ENCODE measurements around the gene PPDPF. TPM values are rescaled to one million over a fixed set of nuclear protein-coding genes. Genes with fewer than 3 reads are reported as not detected.

The PPDPF gene
- total and polyA plus RNA-seq, 2 of the 8 experiments (the other 6 are each of a cell fraction or from before 2014, with no cell fraction given), result 30.5 to 138 TPM

DNA sequence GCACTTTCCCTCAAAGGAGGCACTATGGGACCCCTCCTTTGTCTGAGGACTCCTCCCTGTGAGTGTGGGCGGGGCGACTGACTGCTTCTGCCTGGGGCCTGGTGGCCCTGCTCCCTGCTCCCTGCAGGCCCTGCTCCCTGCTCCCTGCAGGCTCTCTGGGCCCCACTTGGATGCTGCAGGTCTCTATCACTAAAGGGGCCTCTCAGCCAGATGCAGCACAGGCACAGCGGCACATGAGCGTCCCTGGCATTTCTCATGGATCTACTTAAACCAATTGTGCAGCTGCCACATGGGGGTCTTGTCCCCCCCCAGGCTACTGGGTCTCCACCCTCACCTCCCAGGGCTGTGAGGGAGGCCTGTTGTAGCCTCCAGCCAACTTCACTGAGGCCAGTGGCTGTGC is 29.5 kb upstream of the PPDPF start:
- peaks cover 0 to 22% (median 15%) of the 10 kb centered on the region in 4 experiments; a peak in 6 of 7 replicates for H3K27me3 ChIP-seq (replicated peaks in 1 of 4; ENCODE audit: control insufficient read depth in 3 of 4, extremely low read depth in 1 of 4, insufficient read depth in 3 of 4, low read length in 3 of 4)
- H4K5ac ChIP-seq (ENCODE audit: insufficient read length, low read depth, low read length), result no peak overlapping the region
- H2BK20ac ChIP-seq (ENCODE audit: low read length), result no peak overlapping the region
- no peak overlapping the region for H3K14ac ChIP-seq (ENCODE audit: insufficient read length)
- H3K9ac ChIP-seq (replicated peaks in 1 of 4; ENCODE audit: extremely low read depth in 1 of 4, low read depth in 3 of 4, low read length in 3 of 4), result no peak overlapping the region
- H2BK15ac ChIP-seq (ENCODE audit: low read length), result no peak overlapping the region
- DNase-seq (ENCODE audit: low read depth in 1 of 2, low spot score in 2 of 2) (no peak), FAIRE-seq (no peak)
- H4K8ac ChIP-seq (ENCODE audit: extremely low read depth, insufficient read depth, low read length), result no peak overlapping the region
- H4K20me1 ChIP-seq (replicated peaks in 1 of 2; ENCODE audit: control insufficient read depth in 1 of 2, insufficient read depth in 2 of 2, low read length in 2 of 2), result peaks cover 0 to 10% of the 10 kb centered on the region in 2 experiments
- H4K91ac ChIP-seq (replicated peaks; ENCODE audit: insufficient read length, low read length), result no peak overlapping the region
- H3K4ac ChIP-seq (replicated peaks; ENCODE audit: insufficient read length, low read depth, low read length), result no peak overlapping the region
- no peak overlapping the region for H3K4me3 ChIP-seq (ENCODE audit: extremely low read depth in 1 of 4, insufficient read depth in 2 of 4, low read depth in 3 of 4, low read length in 4 of 4)
- no peak overlapping the region for H2AK5ac ChIP-seq (ENCODE audit: low read depth, low read length)
- H3K23me2 ChIP-seq (ENCODE audit: low read depth, low read length), result peaks cover 16% of the 10 kb centered on the region; the same call in 1 of the 2 replicates
- H3K9me3 ChIP-seq (ENCODE audit: insufficient read depth in 2 of 2, low read depth in 1 of 2, low read length in 1 of 2), result peaks cover 4% of the 10 kb centered on the region in 2 experiments; a peak in 1 of 4 replicates
- H2BK5ac ChIP-seq (ENCODE audit: low read depth, low read length), result no peak overlapping the region
- no peak overlapping the region for H3K27ac ChIP-seq (ENCODE audit: low read depth, low read length)
- no peaks in the 10 kb centered on the region for H3K79me2 ChIP-seq (ENCODE audit: control insufficient read depth in 1 of 2, insufficient read depth in 2 of 2, low read length in 2 of 2)
- H3K4me1 ChIP-seq (replicated peaks in 1 of 4; ENCODE audit: control insufficient read depth in 3 of 4, insufficient read depth in 4 of 4, low read length in 3 of 4), result peaks cover 0 to 14% (median 8%) of the 10 kb centered on the region in 4 experiments; a peak in 5 of 7 replicates
- H2BK120ac ChIP-seq (replicated peaks; ENCODE audit: low read depth, low read length), result no peak overlapping the region
- no peaks in the 10 kb centered on the region for H3K79me1 ChIP-seq (ENCODE audit: low read depth, low read length)
- WGBS, 2 experiments (ENCODE audit: extremely low coverage in 1 of 2, insufficient coverage in 1 of 2, insufficient read length in 1 of 2, insufficient replicate concordance in 2 of 2, low coverage in 1 of 2, low lambda C conversion rate in 2 of 2, missing lambda C conversion rate in 1 of 2), result 85% methylated on average over 4 of the region's 4 CpGs; no CpG with 5 or more reads in 1 of the 2 experiments
- no peak overlapping the region for H3K18ac ChIP-seq (ENCODE audit: extremely low read depth, low read length)
- ChIA-PET CTCF (ENCODE audit: partially characterized antibody) (no interaction called here), POLR2A (ENCODE audit: partially characterized antibody) (interaction anchor here (1.0 kb wide), 1 partner anchor 19 kb away, joined by 3 read pairs; no protein-coding TSS in a partner anchor)
- no peak overlapping the region for H3K23ac ChIP-seq (ENCODE audit: insufficient read length)
- no peak overlapping the region for H3K56ac ChIP-seq (replicated peaks; ENCODE audit: insufficient read length, low read depth, low read length)
- no peak overlapping the region for H2BK12ac ChIP-seq (ENCODE audit: low read depth, low read length)
- H2AFZ ChIP-seq (ENCODE audit: low read length), result no peak overlapping the region
- H3K36me3 ChIP-seq (ENCODE audit: control insufficient read depth in 2 of 4, insufficient read depth in 4 of 4, low read length in 3 of 4), result peaks cover 0 to 8% (median 1%) of the 10 kb centered on the region in 4 experiments; a peak in 5 of 8 replicates
- TF ChIP-seq, protein P1, sequence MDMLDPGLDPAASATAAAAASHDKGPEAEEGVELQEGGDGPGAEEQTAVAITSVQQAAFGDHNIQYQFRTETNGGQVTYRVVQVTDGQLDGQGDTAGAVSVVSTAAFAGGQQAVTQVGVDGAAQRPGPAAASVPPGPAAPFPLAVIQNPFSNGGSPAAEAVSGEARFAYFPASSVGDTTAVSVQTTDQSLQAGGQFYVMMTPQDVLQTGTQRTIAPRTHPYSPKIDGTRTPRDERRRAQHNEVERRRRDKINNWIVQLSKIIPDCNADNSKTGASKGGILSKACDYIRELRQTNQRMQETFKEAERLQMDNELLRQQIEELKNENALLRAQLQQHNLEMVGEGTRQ (IDR thresholded peaks at IDR 0.05; ENCODE audit: low read length), result no peak
- TF ChIP-seq SUZ12 (IDR thresholded peaks at IDR 0.05; ENCODE audit: low read length), result no peak
- TF ChIP-seq TAF1 (IDR thresholded peaks at IDR 0.05; ENCODE audit: low read depth, low read length), result no peak
- no peak for TF ChIP-seq CTBP2 (IDR thresholded peaks at IDR 0.05; ENCODE audit: borderline replicate concordance, insufficient read depth, insufficient read length, low read length)
- no peak overlapping the region for H3K4me2 ChIP-seq (ENCODE audit: insufficient read depth in 1 of 2, low read depth in 2 of 2, low read length in 2 of 2)

Measured in H1 (cell line).